SK-N-SH (cell line): ENCODE data around the gene TEAD3. TPM values are rescaled to one million over a fixed set of nuclear protein-coding genes. Genes with fewer than 3 reads are reported as not detected.

Experiments
- CTCF ChIA-PET: fragments of 300-600, 350-600 bp; formaldehyde crosslinking; extraction: SDS; loops from one replicate; lab custom pipeline; 2021; lab: Yijun Ruan, JAX
- POLR2A ChIA-PET: fragments of 350-600 bp; sonication (Branson Sonifier 250); formaldehyde crosslinking; extraction: SDS; loops from one replicate; lab custom pipeline; 2020; ENCODE audit warnings: antibody characterized with exemption, inconsistent platforms; lab: Yijun Ruan, JAX
- DNase-seq: peaks from one replicate; pipeline ENCODE4 v3.0.0; 2012
- H2AFZ ChIP-seq: fragments of 200-600 bp; sonication (generic); 2 replicates; pipeline ENCODE4 v1.8.1; 2016; ENCODE audit warnings: antibody characterized with exemption, mild to moderate bottlenecking, low read depth
- H3F3A ChIP-seq: fragments of 200-600 bp; sonication (generic); replicated peaks from 2 replicates; pipeline ENCODE3; 2016; ENCODE audit warnings: antibody characterized with exemption, mild to moderate bottlenecking; ENCODE audit not compliant: insufficient read depth
- H3K27ac ChIP-seq, 2 experiments: fragments of 200-500 bp in 1 of 2; fragments of 200-600 bp in 1 of 2; sonication (Bioruptor generic) in 1 of 2; sonication (generic), shearing (Covaris generic) in 1 of 2; 2 replicates each; pipeline versions ENCODE4 v1.5.1 to v1.6.1; 2014 to 2016; ENCODE audit warnings: low read depth in 2 of 2, inconsistent platforms in 1 of 2, low read length in 1 of 2, mild to moderate bottlenecking in 1 of 2, mixed read lengths in 1 of 2
- H3K27me3 ChIP-seq: fragments of 200-600 bp; sonication (generic), shearing (Covaris generic); 2 replicates; pipeline ENCODE4 v1.6.1; 2016; ENCODE audit warnings: mixed run types; ENCODE audit not compliant: insufficient read depth
- H3K36me3 ChIP-seq, 2 experiments: fragments of 200-500 bp in 1 of 2; fragments of 200-600 bp in 1 of 2; sonication (Bioruptor generic) in 1 of 2; sonication (generic) in 1 of 2; replicated peaks in 1 of 2; 2 replicates each; pipeline versions ENCODE3 to v1.5.1; 2014 to 2016; ENCODE audit warnings: low read length in 1 of 2, mild to moderate bottlenecking in 1 of 2; ENCODE audit not compliant: insufficient read depth in 2 of 2, control insufficient read depth in 1 of 2
- H3K4me1 ChIP-seq, 2 experiments: fragments of 200-500 bp in 1 of 2; fragments of 200-600 bp in 1 of 2; sonication (Bioruptor generic) in 1 of 2; sonication (generic), shearing (Covaris generic) in 1 of 2; 2 replicates each; pipeline versions ENCODE4 v1.5.1 to v1.6.1; 2014 to 2016; ENCODE audit warnings: low read depth in 1 of 2, low read length in 1 of 2, mixed run types in 1 of 2; ENCODE audit not compliant: insufficient read depth in 2 of 2, control insufficient read depth in 1 of 2
- H3K4me2 ChIP-seq: fragments of 200-600 bp; sonication (generic), shearing (Covaris generic); 2 replicates; pipeline ENCODE4 v1.6.1; 2017; ENCODE audit warnings: mixed run types
- H3K4me3 ChIP-seq, 2 experiments: fragments of 200-500 bp in 1 of 2; fragments of 200-600 bp in 1 of 2; sonication (Bioruptor generic) in 1 of 2; sonication (generic), shearing (Covaris generic) in 1 of 2; 2 replicates each; pipeline versions ENCODE4 v1.5.1 to v1.8.1; 2014 to 2016; ENCODE audit warnings: low read depth in 2 of 2, inconsistent platforms in 1 of 2, low read length in 1 of 2, mild to moderate bottlenecking in 1 of 2, mixed read lengths in 1 of 2, moderate library complexity in 1 of 2
- H3K79me2 ChIP-seq: fragments of 200-600 bp; sonication (generic); 2 replicates; pipeline ENCODE4 v1.8.1; 2017; ENCODE audit warnings: mild to moderate bottlenecking; ENCODE audit not compliant: insufficient read depth
- H3K9ac ChIP-seq: fragments of 200-600 bp; sonication (generic); 2 replicates; pipeline ENCODE4 v1.6.1; 2017; ENCODE audit warnings: mixed run types
- H3K9me2 ChIP-seq: fragments of 200-600 bp; sonication (generic); 2 replicates; pipeline ENCODE4 v1.6.1; 2017; ENCODE audit warnings: mixed run types
- H3K9me3 ChIP-seq: fragments of 200-600 bp; sonication (generic); 2 replicates; pipeline ENCODE4 v1.6.1; 2017; ENCODE audit warnings: mixed run types, mild to moderate bottlenecking, moderate library complexity
- H4K20me1 ChIP-seq: fragments of 200-600 bp; sonication (generic); 2 replicates; pipeline ENCODE4 v1.6.1; 2017; ENCODE audit warnings: mild to moderate bottlenecking, mixed run types; ENCODE audit not compliant: insufficient read depth
- CHD2 ChIP-seq: fragments of 150-350 bp; IDR thresholded peaks from 2 replicates; pipeline ENCODE4 v1.6.1; 2018; ENCODE audit warnings: low read length; ENCODE audit not compliant: partially characterized antibody
- ELF1 ChIP-seq: IDR thresholded peaks from 2 replicates; pipeline ENCODE4 v1.4.0; 2012
- EP300 ChIP-seq, 2 experiments: IDR thresholded peaks; 2 replicates each; pipeline versions ENCODE4 v1.4.0 to v1.6.1; 2012; ENCODE audit warnings: borderline replicate concordance in 1 of 2, low read depth in 1 of 2, low read length in 1 of 2
- EZH2phosphoT487 ChIP-seq: fragments of 200-600 bp; sonication (generic); IDR thresholded peaks from 2 replicates; pipeline ENCODE4 v1.6.1; 2017; ENCODE audit warnings: low read depth, mixed run types, mild to moderate bottlenecking, antibody characterized with exemption, moderate library complexity, borderline replicate concordance
- FOXJ3 ChIP-seq: sonication (generic); formaldehyde crosslinking; IDR thresholded peaks from 2 replicates; pipeline ENCODE4 v1.5.1; 2020; ENCODE audit warnings: mild to moderate bottlenecking, missing genetic modification reagents
- GABPA ChIP-seq: IDR thresholded peaks from 2 replicates; pipeline ENCODE4 v1.4.0; 2012; ENCODE audit warnings: low read depth, mild to moderate bottlenecking
- GATA2 ChIP-seq: sonication (generic); formaldehyde crosslinking; IDR thresholded peaks from 2 replicates; pipeline ENCODE4 v1.5.0; 2020; ENCODE audit warnings: mild to moderate bottlenecking, missing genetic modification reagents
- JUND ChIP-seq: IDR thresholded peaks from 2 replicates; pipeline ENCODE4 v1.4.0; 2012
- MEF2A ChIP-seq: IDR thresholded peaks from 2 replicates; pipeline ENCODE4 v1.4.0; 2012; ENCODE audit warnings: low read depth, borderline replicate concordance
- MXI1 ChIP-seq: IDR thresholded peaks from 2 replicates; pipeline ENCODE4 v1.6.1; 2012; ENCODE audit warnings: mild to moderate bottlenecking, low read depth, low read length, improper control_type of control experiment
- NFIC ChIP-seq: IDR thresholded peaks from 2 replicates; pipeline ENCODE4 v1.4.0; 2012; ENCODE audit warnings: borderline replicate concordance
- NRF1 ChIP-seq: IDR thresholded peaks from 2 replicates; pipeline ENCODE4 v1.6.1; 2012; ENCODE audit warnings: low read depth, mild to moderate bottlenecking, low read length
- RAD21 ChIP-seq: IDR thresholded peaks from 2 replicates; pipeline ENCODE4 v1.6.1; 2012; ENCODE audit warnings: mild to moderate bottlenecking, low read length
- RCOR1 ChIP-seq: fragments of 150-350 bp; IDR thresholded peaks from 2 replicates; pipeline ENCODE4 v1.6.1; 2017; ENCODE audit warnings: antibody characterized with exemption, low read length
- RFX5 ChIP-seq: IDR thresholded peaks from 2 replicates; pipeline ENCODE4 v1.6.1; 2012; ENCODE audit warnings: mild to moderate bottlenecking, improper control_type of control experiment, low read length
- RXRA ChIP-seq: IDR thresholded peaks from 2 replicates; pipeline ENCODE4 v1.4.0; 2012; ENCODE audit warnings: low read depth, mild to moderate bottlenecking, borderline replicate concordance
- SIN3A ChIP-seq: IDR thresholded peaks from 2 replicates; pipeline ENCODE4 v1.6.1; 2012; ENCODE audit warnings: low read depth, mild to moderate bottlenecking, low read length, moderate library complexity, borderline replicate concordance
- TAF1 ChIP-seq: IDR thresholded peaks from 2 replicates; pipeline ENCODE4 v1.6.1; 2012; ENCODE audit warnings: low read depth, mild to moderate bottlenecking, low read length, moderate library complexity, borderline replicate concordance
- TEAD4 ChIP-seq: IDR thresholded peaks from 2 replicates; pipeline ENCODE4 v1.4.0; 2012; ENCODE audit warnings: mild to moderate bottlenecking, borderline replicate concordance; ENCODE audit not compliant: insufficient read depth
- YY1 ChIP-seq: IDR thresholded peaks from 2 replicates; pipeline ENCODE4 v1.4.0; 2012; ENCODE audit warnings: low read depth, mild to moderate bottlenecking
- WGBS: methylation state at CpG from one replicate; pipeline ENCODE4 v1.1.6; 2017; ENCODE audit warnings: low lambda C conversion rate; 5-methylcytosine and 5-hydroxymethylcytosine counted together
- polyA plus RNA-seq, 3 experiments: library from polyadenylated mRNA; depleted of rRNA; stranded (reverse); fragments of >200 nt; gene quantifications; 2 replicates each; pipeline ENCODE4 v1.2.3, GENCODE V29; 2012
- TF ChIP-seq, protein P1 (sequence below): fragments of 200-600 bp; sonication (generic); IDR thresholded peaks from 2 replicates; pipeline ENCODE4 v1.6.1; 2017; ENCODE audit warnings: antibody characterized with exemption, mild to moderate bottlenecking, moderate library complexity
- TF ChIP-seq, protein P2 (sequence below): fragments of 150-350 bp; IDR thresholded peaks from 2 replicates; pipeline ENCODE4 v1.6.1; 2016; ENCODE audit warnings: mild to moderate bottlenecking, low read depth, low read length
- TF ChIP-seq, protein P3 (sequence below): IDR thresholded peaks from 2 replicates; pipeline ENCODE4; 2012
- TF ChIP-seq, protein P4 (sequence below): IDR thresholded peaks from 2 replicates; pipeline ENCODE4 v1.6.1; 2012; ENCODE audit warnings: mild to moderate bottlenecking, low read depth, low read length, moderate library complexity
- TF ChIP-seq, protein P5 (sequence below): fragments of 150-350 bp; IDR thresholded peaks from 2 replicates; pipeline ENCODE4 v1.6.1; 2017; ENCODE audit warnings: antibody characterized with exemption, low read length, low read depth, borderline replicate concordance

Gene TEAD3
- polyA plus RNA-seq, 1 of the 3 experiments (the other 2 are of a cell fraction), result 7.1 TPM

DNA sequence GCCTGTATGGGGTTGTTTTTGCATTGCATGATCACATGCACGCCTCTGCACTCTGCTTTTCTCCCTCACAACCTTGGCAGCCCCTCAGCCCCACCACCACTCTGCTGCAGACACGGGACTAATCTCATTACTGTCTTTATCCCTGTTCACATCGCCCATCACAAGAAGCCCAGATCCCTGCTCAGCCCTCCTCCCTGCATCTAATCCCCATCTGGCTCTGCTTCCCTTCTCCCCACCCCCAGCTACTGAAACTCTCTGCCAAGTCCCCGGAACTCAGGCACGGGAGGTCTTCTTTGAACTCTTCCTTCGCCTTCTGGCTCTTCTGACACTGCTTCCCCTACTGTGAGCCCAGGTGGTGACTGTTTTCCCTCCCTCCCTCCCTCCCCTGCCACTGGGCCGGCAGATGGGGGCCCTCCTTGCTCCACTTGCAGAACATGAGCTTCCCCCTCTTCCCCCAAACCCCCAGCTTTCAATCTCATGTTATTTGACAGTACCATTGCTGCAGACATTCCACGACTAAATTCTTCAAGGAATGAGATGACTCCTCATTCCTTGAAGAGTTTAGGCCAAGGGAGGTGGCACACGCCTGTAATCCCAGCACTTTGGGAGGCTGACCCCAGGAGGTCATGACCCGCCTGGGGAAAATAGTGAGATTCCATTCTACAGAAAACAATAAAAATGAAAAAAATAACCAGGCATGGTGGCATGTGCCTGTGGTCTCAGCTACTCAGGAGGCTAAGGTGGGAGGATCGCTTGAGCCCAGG, 37.7 kb upstream of the TEAD3 start:
- Histone ChIP-seq H3K36me3 (no peaks in the 10 kb centered on the region), H3K79me2 (no peaks in the 10 kb centered on the region), H3K4me3 (no peak overlapping the region), H3K27ac (peak overlapping the region in 1 of 2 experiments; percentile 82; a peak in 2 of 4 replicates), H4K20me1 (no peaks in the 10 kb centered on the region), H3K9me2 (no peaks in the 10 kb centered on the region), H3K9me3 (no peaks in the 10 kb centered on the region), H3K4me1 (peaks cover 0 to 33% of the 10 kb centered on the region in 2 experiments; a peak in 1 of 4 replicates), H2AFZ (no peak overlapping the region), H3K9ac (no peak overlapping the region), H3F3A (no peaks in the 10 kb centered on the region), H3K4me2 (no peak overlapping the region), H3K27me3 (no peaks in the 10 kb centered on the region)
- ChIA-PET CTCF (interaction anchor here (1.0 to 5.3 kb wide), 4 partner anchors 10 to 18 kb away, joined by 5 to 34 read pairs (median 8); no protein-coding TSS in a partner anchor), POLR2A (no interaction called here)
- 27% methylated on average over 11 of the region's 11 CpGs for WGBS
- peak; percentile 82 for DNase-seq
- TF ChIP-seq TAF1 (no peak), ELF1 (no peak), GATA2 (peak; percentile 98), NFIC (no peak), MEF2A (no peak), CHD2 (peak; percentile 93), GABPA (no peak), RXRA (no peak), RFX5 (no peak), EP300 (IDR thresholded peaks at IDR 0.05; ENCODE audit: borderline replicate concordance in 1 of 2, low read depth in 1 of 2, low read length in 1 of 2) (peak in 1 of 2 experiments; percentile 98; a peak in 2 of 4 replicates), YY1 (no peak), SIN3A (no peak), RAD21 (peak; percentile 24; the same call in 1 of the 2 replicates), TEAD4 (no peak), RCOR1 (peak; percentile 95), FOXJ3 (CRISPR knock-in tag) (peak; percentile 92), JUND (no peak), MXI1 (peak; percentile 82; the same call in 1 of the 2 replicates), EZH2phosphoT487 (no peak), NRF1 (no peak)
- TF ChIP-seq, protein P1, sequence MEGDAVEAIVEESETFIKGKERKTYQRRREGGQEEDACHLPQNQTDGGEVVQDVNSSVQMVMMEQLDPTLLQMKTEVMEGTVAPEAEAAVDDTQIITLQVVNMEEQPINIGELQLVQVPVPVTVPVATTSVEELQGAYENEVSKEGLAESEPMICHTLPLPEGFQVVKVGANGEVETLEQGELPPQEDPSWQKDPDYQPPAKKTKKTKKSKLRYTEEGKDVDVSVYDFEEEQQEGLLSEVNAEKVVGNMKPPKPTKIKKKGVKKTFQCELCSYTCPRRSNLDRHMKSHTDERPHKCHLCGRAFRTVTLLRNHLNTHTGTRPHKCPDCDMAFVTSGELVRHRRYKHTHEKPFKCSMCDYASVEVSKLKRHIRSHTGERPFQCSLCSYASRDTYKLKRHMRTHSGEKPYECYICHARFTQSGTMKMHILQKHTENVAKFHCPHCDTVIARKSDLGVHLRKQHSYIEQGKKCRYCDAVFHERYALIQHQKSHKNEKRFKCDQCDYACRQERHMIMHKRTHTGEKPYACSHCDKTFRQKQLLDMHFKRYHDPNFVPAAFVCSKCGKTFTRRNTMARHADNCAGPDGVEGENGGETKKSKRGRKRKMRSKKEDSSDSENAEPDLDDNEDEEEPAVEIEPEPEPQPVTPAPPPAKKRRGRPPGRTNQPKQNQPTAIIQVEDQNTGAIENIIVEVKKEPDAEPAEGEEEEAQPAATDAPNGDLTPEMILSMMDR, result no peak
- TF ChIP-seq, protein P2, sequence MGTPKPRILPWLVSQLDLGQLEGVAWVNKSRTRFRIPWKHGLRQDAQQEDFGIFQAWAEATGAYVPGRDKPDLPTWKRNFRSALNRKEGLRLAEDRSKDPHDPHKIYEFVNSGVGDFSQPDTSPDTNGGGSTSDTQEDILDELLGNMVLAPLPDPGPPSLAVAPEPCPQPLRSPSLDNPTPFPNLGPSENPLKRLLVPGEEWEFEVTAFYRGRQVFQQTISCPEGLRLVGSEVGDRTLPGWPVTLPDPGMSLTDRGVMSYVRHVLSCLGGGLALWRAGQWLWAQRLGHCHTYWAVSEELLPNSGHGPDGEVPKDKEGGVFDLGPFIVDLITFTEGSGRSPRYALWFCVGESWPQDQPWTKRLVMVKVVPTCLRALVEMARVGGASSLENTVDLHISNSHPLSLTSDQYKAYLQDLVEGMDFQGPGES, result no peak
- TF ChIP-seq, protein P3, sequence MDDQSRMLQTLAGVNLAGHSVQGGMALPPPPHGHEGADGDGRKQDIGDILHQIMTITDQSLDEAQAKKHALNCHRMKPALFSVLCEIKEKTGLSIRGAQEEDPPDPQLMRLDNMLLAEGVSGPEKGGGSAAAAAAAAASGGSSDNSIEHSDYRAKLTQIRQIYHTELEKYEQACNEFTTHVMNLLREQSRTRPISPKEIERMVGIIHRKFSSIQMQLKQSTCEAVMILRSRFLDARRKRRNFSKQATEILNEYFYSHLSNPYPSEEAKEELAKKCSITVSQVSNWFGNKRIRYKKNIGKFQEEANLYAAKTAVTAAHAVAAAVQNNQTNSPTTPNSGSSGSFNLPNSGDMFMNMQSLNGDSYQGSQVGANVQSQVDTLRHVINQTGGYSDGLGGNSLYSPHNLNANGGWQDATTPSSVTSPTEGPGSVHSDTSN, result no peak
- TF ChIP-seq, protein P4, sequence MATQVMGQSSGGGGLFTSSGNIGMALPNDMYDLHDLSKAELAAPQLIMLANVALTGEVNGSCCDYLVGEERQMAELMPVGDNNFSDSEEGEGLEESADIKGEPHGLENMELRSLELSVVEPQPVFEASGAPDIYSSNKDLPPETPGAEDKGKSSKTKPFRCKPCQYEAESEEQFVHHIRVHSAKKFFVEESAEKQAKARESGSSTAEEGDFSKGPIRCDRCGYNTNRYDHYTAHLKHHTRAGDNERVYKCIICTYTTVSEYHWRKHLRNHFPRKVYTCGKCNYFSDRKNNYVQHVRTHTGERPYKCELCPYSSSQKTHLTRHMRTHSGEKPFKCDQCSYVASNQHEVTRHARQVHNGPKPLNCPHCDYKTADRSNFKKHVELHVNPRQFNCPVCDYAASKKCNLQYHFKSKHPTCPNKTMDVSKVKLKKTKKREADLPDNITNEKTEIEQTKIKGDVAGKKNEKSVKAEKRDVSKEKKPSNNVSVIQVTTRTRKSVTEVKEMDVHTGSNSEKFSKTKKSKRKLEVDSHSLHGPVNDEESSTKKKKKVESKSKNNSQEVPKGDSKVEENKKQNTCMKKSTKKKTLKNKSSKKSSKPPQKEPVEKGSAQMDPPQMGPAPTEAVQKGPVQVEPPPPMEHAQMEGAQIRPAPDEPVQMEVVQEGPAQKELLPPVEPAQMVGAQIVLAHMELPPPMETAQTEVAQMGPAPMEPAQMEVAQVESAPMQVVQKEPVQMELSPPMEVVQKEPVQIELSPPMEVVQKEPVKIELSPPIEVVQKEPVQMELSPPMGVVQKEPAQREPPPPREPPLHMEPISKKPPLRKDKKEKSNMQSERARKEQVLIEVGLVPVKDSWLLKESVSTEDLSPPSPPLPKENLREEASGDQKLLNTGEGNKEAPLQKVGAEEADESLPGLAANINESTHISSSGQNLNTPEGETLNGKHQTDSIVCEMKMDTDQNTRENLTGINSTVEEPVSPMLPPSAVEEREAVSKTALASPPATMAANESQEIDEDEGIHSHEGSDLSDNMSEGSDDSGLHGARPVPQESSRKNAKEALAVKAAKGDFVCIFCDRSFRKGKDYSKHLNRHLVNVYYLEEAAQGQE, result no peak
- TF ChIP-seq, protein P5, sequence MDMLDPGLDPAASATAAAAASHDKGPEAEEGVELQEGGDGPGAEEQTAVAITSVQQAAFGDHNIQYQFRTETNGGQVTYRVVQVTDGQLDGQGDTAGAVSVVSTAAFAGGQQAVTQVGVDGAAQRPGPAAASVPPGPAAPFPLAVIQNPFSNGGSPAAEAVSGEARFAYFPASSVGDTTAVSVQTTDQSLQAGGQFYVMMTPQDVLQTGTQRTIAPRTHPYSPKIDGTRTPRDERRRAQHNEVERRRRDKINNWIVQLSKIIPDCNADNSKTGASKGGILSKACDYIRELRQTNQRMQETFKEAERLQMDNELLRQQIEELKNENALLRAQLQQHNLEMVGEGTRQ, result no peak
